Gastrocnemius medialis (tissue), 4 donors: ENCODE results near the gene DVL1. TPM values are rescaled to one million over a fixed set of nuclear protein-coding genes. Genes with fewer than 3 reads are reported as not detected.
A peak's percentile ranks its signal among the peaks of the same experiment; 100 is the strongest.

Experiments
- ATAC-seq, 2 donors: fragments of 150-250 bp; one replicate each; pipeline ENCODE4 v1.9.1; 2016
- DNase-seq, 2 donors: peaks; one replicate each; pipeline ENCODE4 v3.0.0-alpha.2; 2019
- H3K27ac ChIP-seq, 4 donors: fragments of 200-600 bp; sonication (generic); 1 replicate in 1 of 4; 2 replicates in 3 of 4; pipeline ENCODE4 v1.5.1; 2016 to 2018; ENCODE audit warnings: mild to moderate bottlenecking in 2 of 4, moderate library complexity in 1 of 4
- H3K27me3 ChIP-seq, 3 donors: fragments of 200-600 bp; sonication (generic) in 2 of 3; 1 replicate in 1 of 3; 2 replicates in 2 of 3; pipeline versions ENCODE4 v1.5.1 to v1.6.0; 2016 to 2019; ENCODE audit warnings: mild to moderate bottlenecking in 1 of 3, moderate library complexity in 1 of 3
- H3K36me3 ChIP-seq, 2 donors: fragments of 200-600 bp; sonication (generic) in 1 of 2; one replicate each; pipeline ENCODE4 v1.5.1; 2017 to 2018
- H3K4me1 ChIP-seq, 2 donors: fragments of 200-600 bp; sonication (generic) in 1 of 2; one replicate each; pipeline ENCODE4 v1.5.1; 2016 to 2017; ENCODE audit warnings: mild to moderate bottlenecking in 2 of 2
- H3K4me3 ChIP-seq, 4 donors: fragments of 200-600 bp; sonication (generic) in 3 of 4; 1 replicate in 1 of 4; 2 replicates in 3 of 4; pipeline ENCODE4 v1.5.1; 2016 to 2019; ENCODE audit warnings: mild to moderate bottlenecking in 2 of 4
- H3K9me3 ChIP-seq, 3 donors: fragments of 200-600 bp; sonication (generic) in 2 of 3; 1 replicate in 1 of 3; 2 replicates in 2 of 3; pipeline ENCODE4 v1.5.1; 2016 to 2019
- CTCF ChIP-seq, 5 experiments: fragments of 450-650 bp in 3 of 5; fragments of 200-600 bp in 2 of 5; sonication (generic) in 2 of 5; IDR thresholded peaks in 4 of 5; conservative IDR thresholded peaks in 1 of 5; 1 replicate in 4 of 5; 2 replicates in 1 of 5; pipeline ENCODE4 v1.5.1; 2016 to 2019; ENCODE audit warnings: antibody characterized with exemption in 5 of 5, mild to moderate bottlenecking in 3 of 5, moderate library complexity in 3 of 5
- POLR2A ChIP-seq, 2 donors: fragments of 450-650 bp; IDR thresholded peaks; one replicate each; pipeline ENCODE4 v1.6.1; 2017; ENCODE audit warnings: antibody characterized with exemption in 2 of 2, mild to moderate bottlenecking in 2 of 2, moderate library complexity in 2 of 2
- in situ Hi-C, 4 donors: fragments of 200-750 bp; cut with MboI; loops; one replicate each; pipeline versions ENCODE4 v1.15.0 to v1.8.0; 2017; ENCODE audit warnings: low sequenced_read_pairs in 4 of 4
- intact Hi-C: fragments of 100-400 bp; cut with DNase I; formaldehyde crosslinking; loops from one replicate; pipeline ENCODE4 v1.15.1; 2023; ENCODE audit warnings: low total_unique reads
- total RNA-seq, 4 donors: library from RNA; depleted of rRNA; stranded (reverse); fragments of >200 nt; gene quantifications; one replicate each; pipeline versions ENCODE4 v1.1.0 to v1.2.3, GENCODE V29; 2016

The DVL1 gene
- total RNA-seq, 4 donors from 2014 or later: 196 to 311 (median 258) TPM

DNA sequence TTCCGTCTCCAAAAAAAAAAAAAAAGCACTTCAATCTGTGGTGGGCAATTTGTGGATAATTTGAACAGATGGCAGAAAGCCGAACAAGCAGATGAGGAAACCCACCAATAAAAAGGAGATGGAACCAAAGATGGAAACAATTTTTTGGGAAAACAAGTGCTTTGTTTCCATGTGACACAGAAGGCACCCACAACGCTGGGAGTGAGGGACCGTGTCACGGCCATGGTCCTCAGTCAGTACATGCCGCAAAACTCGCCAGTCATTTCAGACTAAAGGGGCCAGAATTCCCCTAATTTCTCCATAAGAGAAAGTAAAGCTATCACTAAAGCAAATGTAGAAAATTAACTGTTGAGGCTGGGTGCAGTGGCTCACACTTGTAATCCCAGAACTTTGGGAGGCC is 44.9 kb upstream of the DVL1 start:
- Histone ChIP-seq H3K4me1 (peaks cover 24 to 35% of the 10 kb centered on the region in 2 donors), H3K27ac (peak overlapping the region in 1 of 4 donors; percentile 65), H3K27me3 (no peaks in the 10 kb centered on the region), H3K4me3 (no peak overlapping the region), H3K36me3 (peaks cover 7 to 84% of the 10 kb centered on the region in 2 donors), H3K9me3 (no peaks in the 10 kb centered on the region)
- in situ Hi-C loops (no loop called here), intact Hi-C loops (loop anchor here (5.0 kb wide), 1 partner anchor 453 kb away; no protein-coding TSS in a partner anchor)
- ATAC-seq (no peak), DNase-seq (no peak)
- no peak for TF ChIP-seq POLR2A (IDR thresholded peaks at IDR 0.05)
- no peak for TF ChIP-seq CTCF (IDR thresholded peaks at IDR 0.05 in 4 of 5, conservative IDR thresholded peaks at IDR 0.05 in 1 of 5)

DNA sequence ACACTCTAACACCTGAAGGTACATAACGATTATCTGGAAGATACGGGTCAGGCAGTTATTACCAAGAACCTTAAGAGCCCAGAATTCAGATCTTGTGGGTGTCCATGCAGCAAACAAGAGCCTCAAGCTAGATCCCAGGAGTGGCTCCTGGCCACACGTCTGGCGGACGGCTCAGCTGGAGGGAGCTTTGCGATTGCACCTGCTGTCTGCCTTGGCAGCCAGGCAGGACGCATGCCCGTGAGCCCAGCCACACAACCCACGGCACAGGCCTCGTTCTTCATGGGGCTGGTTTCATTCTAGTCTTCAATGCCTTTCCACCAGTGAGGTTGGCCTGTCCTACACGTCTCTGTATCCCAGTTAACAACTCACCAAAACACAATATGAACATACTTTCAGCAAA is 44.2 kb upstream of the DVL1 start:
- TF ChIP-seq POLR2A (IDR thresholded peaks at IDR 0.05) (no peak), CTCF (IDR thresholded peaks at IDR 0.05 in 4 of 5, conservative IDR thresholded peaks at IDR 0.05 in 1 of 5) (no peak)
- H3K9me3 ChIP-seq: no peaks in the 10 kb centered on the region
- peaks cover 10 to 91% of the 10 kb centered on the region in 2 donors for H3K36me3 ChIP-seq
- in situ Hi-C loops: no loop called here
- intact Hi-C loops: loop anchor here (5.0 kb wide), 1 partner anchor 454 kb away; no protein-coding TSS in a partner anchor
- H3K27me3 ChIP-seq: no peaks in the 10 kb centered on the region
- no peak for ATAC-seq
- DNase-seq: no peak
- H3K4me1 ChIP-seq: peaks cover 24 to 35% of the 10 kb centered on the region in 2 donors
- no peak overlapping the region for H3K4me3 ChIP-seq
- H3K27ac ChIP-seq: peak overlapping the region in 1 of 4 donors; percentile 65

DNA sequence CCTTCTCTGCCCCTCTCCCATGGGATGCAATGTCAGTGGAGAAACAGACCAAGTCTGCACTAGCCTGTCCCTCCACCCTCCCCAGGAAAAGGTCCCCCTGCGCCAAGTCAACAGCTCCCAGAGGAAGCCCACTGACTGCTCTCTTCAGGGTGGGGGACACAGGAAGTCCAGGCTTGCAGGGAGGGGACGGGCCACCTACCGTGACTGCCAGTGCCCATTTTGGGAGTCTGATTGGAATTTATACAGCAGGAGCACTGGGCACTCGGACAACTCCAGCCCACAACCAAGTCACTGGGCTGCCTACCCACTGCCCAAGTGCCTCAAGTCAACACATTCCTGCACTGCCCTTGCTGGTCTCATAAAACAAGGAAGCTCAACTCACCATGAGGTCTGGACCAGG is 43.8 kb upstream of the DVL1 start:
- no peak overlapping the region for H3K4me3 ChIP-seq
- H3K36me3 ChIP-seq: peaks cover 10 to 93% of the 10 kb centered on the region in 2 donors
- H3K27ac ChIP-seq: peak overlapping the region in 1 of 4 donors; percentile 65
- no peak for DNase-seq
- intact Hi-C loops (loop anchor here (5.0 kb wide), 1 partner anchor 454 kb away; no protein-coding TSS in a partner anchor), in situ Hi-C loops (no loop called here)
- H3K4me1 ChIP-seq: peaks cover 20 to 32% of the 10 kb centered on the region in 2 donors
- H3K9me3 ChIP-seq: no peaks in the 10 kb centered on the region
- no peak for TF ChIP-seq CTCF (IDR thresholded peaks at IDR 0.05 in 4 of 5, conservative IDR thresholded peaks at IDR 0.05 in 1 of 5)
- TF ChIP-seq POLR2A (IDR thresholded peaks at IDR 0.05): no peak
- ATAC-seq: no peak
- no peaks in the 10 kb centered on the region for H3K27me3 ChIP-seq

DNA sequence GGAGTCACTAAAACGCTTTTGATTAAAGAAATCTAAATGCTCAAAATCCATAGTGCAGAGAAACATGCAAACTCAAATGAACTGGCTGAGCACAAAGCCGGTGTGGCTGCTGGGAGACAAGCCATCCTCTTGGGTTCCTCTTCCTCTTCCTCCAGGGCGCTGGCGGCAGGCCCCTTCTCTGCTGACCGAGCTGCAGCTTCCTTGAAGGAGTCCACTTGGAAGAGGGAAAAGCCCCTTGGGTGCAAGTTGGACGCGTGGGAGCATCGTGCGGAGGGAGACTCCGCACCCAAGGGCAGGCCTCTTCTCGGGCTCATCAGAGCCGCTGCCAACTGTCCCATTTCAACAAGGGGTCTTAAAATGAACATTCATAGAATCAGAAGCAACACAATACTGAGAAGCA is 42.0 kb upstream of the DVL1 start:
- no peak for DNase-seq
- H3K36me3 ChIP-seq: peaks cover 10 to 95% of the 10 kb centered on the region in 2 donors
- no peak overlapping the region for H3K27ac ChIP-seq
- TF ChIP-seq POLR2A (IDR thresholded peaks at IDR 0.05) (no peak), CTCF (IDR thresholded peaks at IDR 0.05 in 4 of 5, conservative IDR thresholded peaks at IDR 0.05 in 1 of 5) (no peak)
- no peak for ATAC-seq
- in situ Hi-C loops: no loop called here
- intact Hi-C loops: loop anchor here (5.0 kb wide), 1 partner anchor 456 kb away; no protein-coding TSS in a partner anchor
- no peak overlapping the region for H3K4me3 ChIP-seq
- no peaks in the 10 kb centered on the region for H3K27me3 ChIP-seq
- no peaks in the 10 kb centered on the region for H3K9me3 ChIP-seq
- H3K4me1 ChIP-seq: peaks cover 9 to 22% of the 10 kb centered on the region in 2 donors

DNA sequence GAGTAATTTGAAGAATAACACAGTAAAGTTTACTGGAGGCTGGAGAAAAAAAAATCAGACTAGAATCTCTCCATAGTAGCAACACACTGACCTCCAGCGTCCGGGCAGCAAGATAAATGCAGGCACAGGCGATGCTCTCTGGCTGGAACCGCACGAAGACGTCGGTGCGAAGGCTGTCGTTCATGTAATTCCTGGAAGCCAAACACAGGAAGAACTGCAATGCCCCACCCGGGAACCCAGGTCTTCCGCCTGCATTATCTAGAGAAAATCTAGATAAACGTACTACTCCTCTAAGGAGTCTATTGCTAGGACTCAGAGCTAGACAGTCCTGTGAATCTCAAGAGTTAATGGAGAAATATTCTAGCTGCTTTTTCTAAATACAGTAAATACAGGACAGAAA is 41.5 kb upstream of the DVL1 start:
- H3K27me3 ChIP-seq: no peaks in the 10 kb centered on the region
- H3K27ac ChIP-seq: no peak overlapping the region
- in situ Hi-C loops: no loop called here
- intact Hi-C loops: loop anchor here (5.0 kb wide), 1 partner anchor 457 kb away; no protein-coding TSS in a partner anchor
- H3K4me3 ChIP-seq: no peak overlapping the region
- peaks cover 9 to 21% of the 10 kb centered on the region in 2 donors for H3K4me1 ChIP-seq
- H3K36me3 ChIP-seq: peaks cover 10 to 98% of the 10 kb centered on the region in 2 donors
- H3K9me3 ChIP-seq: no peaks in the 10 kb centered on the region
- ATAC-seq: no peak
- DNase-seq: no peak
- TF ChIP-seq POLR2A (IDR thresholded peaks at IDR 0.05) (no peak), CTCF (IDR thresholded peaks at IDR 0.05 in 4 of 5, conservative IDR thresholded peaks at IDR 0.05 in 1 of 5) (no peak)
